SJCRH30 (cell line): Measurements from ENCODE around the gene CLASP1. TPM values are rescaled to one million over a fixed set of nuclear protein-coding genes. Genes with fewer than 3 reads are reported as not detected.

Source experiments
- DNase-seq, 2 experiments: peaks; one replicate each; pipeline ENCODE4 v3.0.0-alpha.2; 2015 to 2020
- H3K27ac ChIP-seq: fragments of 250-450 bp; sonication (Bioruptor Pico); 2 replicates; pipeline ENCODE4 v1.5.1; 2020; ENCODE audit warnings: mild to moderate bottlenecking, moderate library complexity
- H3K27me3 ChIP-seq: fragments of 250-450 bp; sonication (Bioruptor Pico); 2 replicates; pipeline ENCODE4 v1.5.1; 2020; ENCODE audit warnings: mild to moderate bottlenecking, moderate library complexity
- H3K36me3 ChIP-seq: fragments of 250-450 bp; sonication (Bioruptor Pico); 2 replicates; pipeline ENCODE4 v1.5.1; 2020; ENCODE audit warnings: mild to moderate bottlenecking, moderate library complexity
- H3K4me1 ChIP-seq: fragments of 250-450 bp; sonication (Bioruptor Pico); 2 replicates; pipeline ENCODE4 v1.5.1; 2020; ENCODE audit warnings: mild to moderate bottlenecking, moderate library complexity
- H3K4me3 ChIP-seq: fragments of 250-450 bp; sonication (Bioruptor Pico); 2 replicates; pipeline ENCODE4 v1.5.1; 2020; ENCODE audit warnings: mild to moderate bottlenecking, moderate library complexity
- H3K9me3 ChIP-seq: fragments of 250-450 bp; sonication (Bioruptor Pico); replicated peaks from 2 replicates; pipeline ENCODE4 v1.5.1; 2020; ENCODE audit warnings: mild to moderate bottlenecking, moderate library complexity
- total RNA-seq: library from RNA; depleted of rRNA; stranded (reverse); fragments of >200 nt; shearing (Covaris generic); gene quantifications from 2 replicates; pipeline ENCODE4 v1.2.3, GENCODE V29; 2014

CLASP1 gene
- total RNA-seq, 1 experiment from 2014 or later, result 53.8 TPM

GRCh38 chr2:121536850-121537557, 112.3 kb downstream of the CLASP1 start:
- H3K27me3 ChIP-seq, result no peaks in the 10 kb centered on the region
- no peak for DNase-seq
- H3K4me3 ChIP-seq, result no peak overlapping the region
- H3K36me3 ChIP-seq, result no peaks in the 10 kb centered on the region
- H3K4me1 ChIP-seq, result peaks cover 9% of the 10 kb centered on the region
- H3K9me3 ChIP-seq, result no peaks in the 10 kb centered on the region
- H3K27ac ChIP-seq, result no peak overlapping the region

GRCh38 chr2:121536347-121536746, 112.9 kb downstream of the CLASP1 start:
- no peak for DNase-seq
- H3K9me3 ChIP-seq, result no peaks in the 10 kb centered on the region

GRCh38 chr2:121534007-121534406, 115.3 kb downstream of the CLASP1 start:
- Histone ChIP-seq H3K36me3 (no peaks in the 10 kb centered on the region), H3K4me3 (no peak overlapping the region)

More at GRCh38 chr2:121536347-121536746, 112.9 kb downstream of the CLASP1 start:
- H3K4me1 ChIP-seq, result peaks cover 11% of the 10 kb centered on the region
- no peaks in the 10 kb centered on the region for H3K27me3 ChIP-seq
- H3K4me3 ChIP-seq, result no peak overlapping the region
- H3K27ac ChIP-seq, result no peak overlapping the region
- no peaks in the 10 kb centered on the region for H3K36me3 ChIP-seq

GRCh38 chr2:121532894-121533293, 116.4 kb downstream of the CLASP1 start:
- H3K9me3 ChIP-seq, result no peaks in the 10 kb centered on the region
- no peaks in the 10 kb centered on the region for H3K27me3 ChIP-seq
- no peaks in the 10 kb centered on the region for H3K36me3 ChIP-seq
- H3K4me1 ChIP-seq, result peaks cover 17% of the 10 kb centered on the region
- peak in 1 of 2 experiments; percentile 25 for DNase-seq
- H3K27ac ChIP-seq, result no peak overlapping the region
- no peak overlapping the region for H3K4me3 ChIP-seq

More at GRCh38 chr2:121534007-121534406, 115.3 kb downstream of the CLASP1 start:
- H3K4me1 ChIP-seq, result peaks cover 15% of the 10 kb centered on the region
- H3K27me3 ChIP-seq, result no peaks in the 10 kb centered on the region
- no peak for DNase-seq
- no peak overlapping the region for H3K27ac ChIP-seq
- H3K9me3 ChIP-seq, result no peaks in the 10 kb centered on the region

GRCh38 chr2:121532347-121532766, 116.9 kb downstream of the CLASP1 start:
- H3K4me1 ChIP-seq, result peaks cover 17% of the 10 kb centered on the region
- no peaks in the 10 kb centered on the region for H3K9me3 ChIP-seq
- H3K36me3 ChIP-seq, result no peaks in the 10 kb centered on the region
- H3K27ac ChIP-seq, result no peak overlapping the region
- DNase-seq, result peak; percentile 26 to 33
- H3K4me3 ChIP-seq, result no peak overlapping the region
- no peaks in the 10 kb centered on the region for H3K27me3 ChIP-seq

GRCh38 chr2:121530212-121530705, 119.0 kb downstream of the CLASP1 start:
- DNase-seq, result peak; percentile 81 to 88
- H3K4me3 ChIP-seq, result peak overlapping the region; percentile 81

GRCh38 chr2:121529439-121530211, 119.6 kb downstream of the CLASP1 start:
- Histone ChIP-seq H3K9me3 (no peaks in the 10 kb centered on the region), H3K27me3 (no peaks in the 10 kb centered on the region), H3K4me1 (peaks cover 17% of the 10 kb centered on the region), H3K27ac (peak overlapping the region; percentile 100), H3K4me3 (peak overlapping the region; percentile 81), H3K36me3 (peaks cover 4% of the 10 kb centered on the region; the same call in 1 of the 2 replicates)
- peak; percentile 90 to 91 for DNase-seq

More at GRCh38 chr2:121530212-121530705, 119.0 kb downstream of the CLASP1 start:
- H3K27me3 ChIP-seq, result no peaks in the 10 kb centered on the region
- H3K9me3 ChIP-seq, result no peaks in the 10 kb centered on the region
- H3K4me1 ChIP-seq, result peaks cover 17% of the 10 kb centered on the region
- H3K36me3 ChIP-seq, result peaks cover 4% of the 10 kb centered on the region; the same call in 1 of the 2 replicates
- peak overlapping the region; percentile 100 for H3K27ac ChIP-seq

- Histone ChIP-seq H3K4me1 (peaks cover 16% of the 10 kb centered on the region), H3K27ac (no peak overlapping the region), H3K9me3 (no peaks in the 10 kb centered on the region), H3K4me3 (no peak overlapping the region), H3K27me3 (no peaks in the 10 kb centered on the region), H3K36me3 (peaks cover 4% of the 10 kb centered on the region; the same call in 1 of the 2 replicates)
- no peak for DNase-seq
Measured at GRCh38 chr2:121527009-121527682, 122.1 kb downstream of the CLASP1 start.

- Histone ChIP-seq H3K27me3 (no peaks in the 10 kb centered on the region), H3K9me3 (no peaks in the 10 kb centered on the region), H3K4me3 (no peak overlapping the region), H3K36me3 (peaks cover 4% of the 10 kb centered on the region; the same call in 1 of the 2 replicates), H3K4me1 (peaks cover 33% of the 10 kb centered on the region), H3K27ac (no peak overlapping the region)
- DNase-seq, result no peak
Measured at GRCh38 chr2:121524685-121525425, 124.4 kb downstream of the CLASP1 start.

- H3K27ac ChIP-seq, result peak overlapping the region; percentile 43
- no peaks in the 10 kb centered on the region for H3K27me3 ChIP-seq
- peak; percentile 89 to 93 for DNase-seq
- H3K4me1 ChIP-seq, result peaks cover 34% of the 10 kb centered on the region
- H3K9me3 ChIP-seq, result no peaks in the 10 kb centered on the region
- no peak overlapping the region for H3K4me3 ChIP-seq
- peaks cover 2% of the 10 kb centered on the region; the same call in 1 of the 2 replicates for H3K36me3 ChIP-seq
Measured at GRCh38 chr2:121521359-121521758, 127.9 kb downstream of the CLASP1 start.

- no peak for DNase-seq
- H3K27ac ChIP-seq, result peak overlapping the region; percentile 43
- H3K9me3 ChIP-seq, result no peaks in the 10 kb centered on the region
- no peaks in the 10 kb centered on the region for H3K27me3 ChIP-seq
- H3K4me1 ChIP-seq, result peaks cover 34% of the 10 kb centered on the region
- peaks cover 2% of the 10 kb centered on the region; the same call in 1 of the 2 replicates for H3K36me3 ChIP-seq
- no peak overlapping the region for H3K4me3 ChIP-seq
Measured at GRCh38 chr2:121520641-121520994, 128.6 kb downstream of the CLASP1 start.

GRCh38 chr2:121519732-121520640, 129.3 kb downstream of the CLASP1 start:
- Histone ChIP-seq H3K27me3 (no peaks in the 10 kb centered on the region), H3K4me3 (no peak overlapping the region), H3K36me3 (peaks cover 2% of the 10 kb centered on the region; the same call in 1 of the 2 replicates), H3K27ac (no peak overlapping the region), H3K9me3 (no peaks in the 10 kb centered on the region), H3K4me1 (peaks cover 34% of the 10 kb centered on the region)
- DNase-seq, result peak; percentile 42 to 68

- DNase-seq, result peak in 1 of 2 experiments; percentile 23
Measured at GRCh38 chr2:121519153-121519552, 130.1 kb downstream of the CLASP1 start.

More at GRCh38 chr2:121519153-121519552, 130.1 kb downstream of the CLASP1 start:
- Histone ChIP-seq H3K9me3 (no peaks in the 10 kb centered on the region), H3K36me3 (peaks cover 2% of the 10 kb centered on the region; the same call in 1 of the 2 replicates), H3K4me1 (peaks cover 34% of the 10 kb centered on the region), H3K27ac (no peak overlapping the region), H3K27me3 (no peaks in the 10 kb centered on the region), H3K4me3 (no peak overlapping the region)
